ENCODE measurements around the gene STXBP5L.

DNA sequence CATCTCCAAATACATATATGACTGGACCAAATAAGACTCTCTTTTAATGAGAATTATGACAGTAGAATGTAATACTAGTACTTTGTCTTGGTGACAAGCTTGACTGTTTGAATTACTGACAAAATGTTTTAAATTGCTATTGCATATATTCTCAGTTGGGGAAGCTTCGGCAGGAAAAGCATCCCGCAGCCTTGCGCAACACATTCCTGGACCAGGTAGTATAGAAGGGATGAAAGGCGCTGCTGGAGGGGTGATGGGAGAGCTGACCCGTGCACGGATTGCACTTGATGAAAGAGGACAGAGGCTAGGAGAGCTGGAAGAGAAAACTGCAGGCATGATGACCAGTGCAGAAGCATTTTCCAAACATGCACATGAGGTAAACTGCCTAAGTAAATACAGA is 510.2 kb downstream of the STXBP5L start:
- no peak for TF ChIP-seq EZH2 (IDR thresholded peaks at IDR 0.05; ENCODE audit: borderline replicate concordance, control insufficient read depth, low read depth, low read length)
- TF ChIP-seq ZNF274 (IDR thresholded peaks at IDR 0.05; ENCODE audit: insufficient read depth, insufficient read length), result no peak
- no peak for TF ChIP-seq SIX5 (IDR thresholded peaks at IDR 0.05; ENCODE audit: low read depth, low read length, severe bottlenecking)
- no peak for TF ChIP-seq RCOR1 (conservative IDR thresholded peaks at IDR 0.05; ENCODE audit: low read depth, low read length)
- TF ChIP-seq, protein P1, sequence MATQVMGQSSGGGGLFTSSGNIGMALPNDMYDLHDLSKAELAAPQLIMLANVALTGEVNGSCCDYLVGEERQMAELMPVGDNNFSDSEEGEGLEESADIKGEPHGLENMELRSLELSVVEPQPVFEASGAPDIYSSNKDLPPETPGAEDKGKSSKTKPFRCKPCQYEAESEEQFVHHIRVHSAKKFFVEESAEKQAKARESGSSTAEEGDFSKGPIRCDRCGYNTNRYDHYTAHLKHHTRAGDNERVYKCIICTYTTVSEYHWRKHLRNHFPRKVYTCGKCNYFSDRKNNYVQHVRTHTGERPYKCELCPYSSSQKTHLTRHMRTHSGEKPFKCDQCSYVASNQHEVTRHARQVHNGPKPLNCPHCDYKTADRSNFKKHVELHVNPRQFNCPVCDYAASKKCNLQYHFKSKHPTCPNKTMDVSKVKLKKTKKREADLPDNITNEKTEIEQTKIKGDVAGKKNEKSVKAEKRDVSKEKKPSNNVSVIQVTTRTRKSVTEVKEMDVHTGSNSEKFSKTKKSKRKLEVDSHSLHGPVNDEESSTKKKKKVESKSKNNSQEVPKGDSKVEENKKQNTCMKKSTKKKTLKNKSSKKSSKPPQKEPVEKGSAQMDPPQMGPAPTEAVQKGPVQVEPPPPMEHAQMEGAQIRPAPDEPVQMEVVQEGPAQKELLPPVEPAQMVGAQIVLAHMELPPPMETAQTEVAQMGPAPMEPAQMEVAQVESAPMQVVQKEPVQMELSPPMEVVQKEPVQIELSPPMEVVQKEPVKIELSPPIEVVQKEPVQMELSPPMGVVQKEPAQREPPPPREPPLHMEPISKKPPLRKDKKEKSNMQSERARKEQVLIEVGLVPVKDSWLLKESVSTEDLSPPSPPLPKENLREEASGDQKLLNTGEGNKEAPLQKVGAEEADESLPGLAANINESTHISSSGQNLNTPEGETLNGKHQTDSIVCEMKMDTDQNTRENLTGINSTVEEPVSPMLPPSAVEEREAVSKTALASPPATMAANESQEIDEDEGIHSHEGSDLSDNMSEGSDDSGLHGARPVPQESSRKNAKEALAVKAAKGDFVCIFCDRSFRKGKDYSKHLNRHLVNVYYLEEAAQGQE (IDR thresholded peaks at IDR 0.05; ENCODE audit: low read depth, low read length), result no peak
- no peak for TF ChIP-seq TAF1 (IDR thresholded peaks at IDR 0.05; ENCODE audit: borderline replicate concordance, low read depth, low read length)
- TF ChIP-seq, protein P2, sequence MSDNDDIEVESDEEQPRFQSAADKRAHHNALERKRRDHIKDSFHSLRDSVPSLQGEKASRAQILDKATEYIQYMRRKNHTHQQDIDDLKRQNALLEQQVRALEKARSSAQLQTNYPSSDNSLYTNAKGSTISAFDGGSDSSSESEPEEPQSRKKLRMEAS (IDR thresholded peaks at IDR 0.05; ENCODE audit: low read depth, low read length), result no peak
- no peak for TF ChIP-seq RAD51 (IDR thresholded peaks at IDR 0.05)
- TF ChIP-seq, protein P3, sequence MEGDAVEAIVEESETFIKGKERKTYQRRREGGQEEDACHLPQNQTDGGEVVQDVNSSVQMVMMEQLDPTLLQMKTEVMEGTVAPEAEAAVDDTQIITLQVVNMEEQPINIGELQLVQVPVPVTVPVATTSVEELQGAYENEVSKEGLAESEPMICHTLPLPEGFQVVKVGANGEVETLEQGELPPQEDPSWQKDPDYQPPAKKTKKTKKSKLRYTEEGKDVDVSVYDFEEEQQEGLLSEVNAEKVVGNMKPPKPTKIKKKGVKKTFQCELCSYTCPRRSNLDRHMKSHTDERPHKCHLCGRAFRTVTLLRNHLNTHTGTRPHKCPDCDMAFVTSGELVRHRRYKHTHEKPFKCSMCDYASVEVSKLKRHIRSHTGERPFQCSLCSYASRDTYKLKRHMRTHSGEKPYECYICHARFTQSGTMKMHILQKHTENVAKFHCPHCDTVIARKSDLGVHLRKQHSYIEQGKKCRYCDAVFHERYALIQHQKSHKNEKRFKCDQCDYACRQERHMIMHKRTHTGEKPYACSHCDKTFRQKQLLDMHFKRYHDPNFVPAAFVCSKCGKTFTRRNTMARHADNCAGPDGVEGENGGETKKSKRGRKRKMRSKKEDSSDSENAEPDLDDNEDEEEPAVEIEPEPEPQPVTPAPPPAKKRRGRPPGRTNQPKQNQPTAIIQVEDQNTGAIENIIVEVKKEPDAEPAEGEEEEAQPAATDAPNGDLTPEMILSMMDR (IDR thresholded peaks at IDR 0.05 in 2 of 3, conservative IDR thresholded peaks at IDR 0.05 in 1 of 3; ENCODE audit: control insufficient read depth in 2 of 3, extremely low read depth in 1 of 3, insufficient read depth in 1 of 3, low read depth in 3 of 3, low read length in 3 of 3), result no peak
- TF ChIP-seq, protein P4, sequence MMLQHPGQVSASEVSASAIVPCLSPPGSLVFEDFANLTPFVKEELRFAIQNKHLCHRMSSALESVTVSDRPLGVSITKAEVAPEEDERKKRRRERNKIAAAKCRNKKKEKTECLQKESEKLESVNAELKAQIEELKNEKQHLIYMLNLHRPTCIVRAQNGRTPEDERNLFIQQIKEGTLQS (IDR thresholded peaks at IDR 0.05; ENCODE audit: borderline replicate concordance, extremely low read depth, low read depth, low read length), result no peak
